ENCODE results near the gene TMA7.
A peak's percentile ranks its signal among the peaks of the same experiment; 100 is the strongest.
"Not testable (repeated sequence)": the region's sequence is repeated elsewhere in the genome, so short reads cannot be mapped to it uniquely, and the experiment has no call there.

Gene TMA7

GRCh38 chr3:48470286-48470685 lies 30.2 kb downstream of the TMA7 start:
- no peak for DNase-seq

DNA sequence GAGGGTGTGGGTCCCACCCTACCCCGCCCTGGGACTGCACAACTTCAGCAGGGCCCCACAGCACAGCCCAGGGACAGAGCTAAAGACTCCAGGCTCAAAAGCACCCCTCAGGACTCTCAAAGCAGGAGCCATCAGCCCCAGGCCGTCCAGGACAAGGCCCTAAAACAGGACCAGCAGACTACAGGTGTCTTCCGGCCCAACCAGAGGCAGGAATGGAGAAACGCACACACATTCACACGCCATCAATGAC lies 32.5 kb downstream of the TMA7 start:
- no peak for DNase-seq

GRCh38 chr3:48472923-48473616 lies 33.0 kb downstream of the TMA7 start:
- peak; percentile 96 for DNase-seq

DNA sequence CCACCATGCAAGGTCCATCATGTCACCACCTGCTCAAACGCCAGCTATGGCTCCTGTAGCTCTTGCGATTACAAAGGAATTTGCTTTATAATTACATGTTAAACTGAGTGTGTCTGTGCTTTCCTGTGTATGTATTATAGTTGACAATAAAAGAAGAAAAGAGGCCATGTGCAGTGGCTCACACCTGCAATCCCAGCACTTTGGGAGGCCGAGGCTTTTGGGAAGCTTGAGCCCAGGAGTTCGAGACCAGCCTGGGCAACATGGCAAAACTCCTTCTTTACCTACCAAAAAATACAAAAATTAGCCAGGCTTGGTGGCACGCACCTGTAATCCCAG lies 33.5 kb downstream of the TMA7 start:
- no peak for DNase-seq

DNA sequence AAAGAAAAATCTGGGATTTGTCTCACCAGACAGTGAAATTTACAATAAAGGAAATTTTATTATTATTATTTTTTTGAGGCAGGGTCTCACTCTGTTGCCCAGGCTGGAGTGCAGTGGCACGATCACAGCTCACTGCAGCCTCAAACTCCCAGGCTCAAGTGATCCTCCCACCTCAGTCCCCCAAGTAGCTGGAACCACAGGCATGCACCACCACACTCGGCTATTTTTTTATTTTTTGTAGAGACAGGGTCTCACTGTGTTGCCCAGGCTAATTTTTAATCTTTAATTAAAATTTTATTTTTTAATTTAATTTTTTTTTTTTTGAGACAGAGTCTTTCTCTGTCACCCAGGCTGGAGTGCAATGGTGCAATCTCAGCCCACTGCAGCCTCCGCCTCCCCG lies 34.0 kb downstream of the TMA7 start:
- not testable (repeated sequence) for DNase-seq

DNA sequence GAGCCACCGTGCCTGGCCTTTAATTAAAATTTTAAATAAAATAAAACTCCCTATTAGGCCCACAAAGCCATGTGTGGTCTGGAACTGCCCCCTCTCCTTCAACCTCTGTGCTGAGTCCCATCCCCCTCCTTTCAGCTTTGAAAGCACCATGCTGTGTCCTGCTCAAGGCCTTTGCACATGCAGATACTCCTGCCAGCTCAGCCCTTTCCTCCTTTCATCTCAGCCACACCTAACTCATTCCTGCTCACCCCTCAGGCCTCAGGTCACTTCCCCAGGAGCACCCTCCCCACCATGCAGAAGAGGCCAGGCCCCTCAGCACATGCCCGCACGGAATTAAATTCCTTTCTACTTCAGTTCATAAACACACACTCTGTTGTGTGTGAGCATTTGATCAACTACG lies 34.6 kb downstream of the TMA7 start:
- DNase-seq = no peak

- no peak for DNase-seq
These were observed 35.1 kb downstream of the TMA7 start for GRCh38 chr3:48475188-48475587.

- no peak for DNase-seq
These were observed 36.5 kb downstream of the TMA7 start for GRCh38 chr3:48476426-48477053.

- DNase-seq = no peak
These were observed 38.0 kb downstream of the TMA7 start for GRCh38 chr3:48477959-48478520.

- peak; percentile 66 for DNase-seq
These were observed 38.8 kb downstream of the TMA7 start for GRCh38 chr3:48478626-48479555.

DNA sequence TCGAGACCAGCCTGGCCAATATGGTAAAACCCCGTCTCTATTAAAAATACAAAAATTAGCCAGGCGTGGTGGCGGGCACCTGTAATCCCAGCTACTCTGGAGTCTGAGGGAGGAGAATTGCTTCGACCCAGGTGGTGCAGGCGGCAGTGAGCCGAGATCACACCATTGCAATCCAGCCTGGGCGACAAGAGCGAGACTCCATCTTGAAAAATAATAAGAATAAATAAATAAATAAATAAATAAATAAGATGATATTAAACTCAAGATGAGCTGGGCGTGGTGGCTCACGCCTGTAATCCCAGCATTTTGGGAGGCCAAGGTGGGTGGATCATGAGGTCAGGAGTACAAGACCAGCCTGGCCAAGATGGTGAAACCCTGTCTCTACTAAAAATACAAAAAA lies 40.8 kb downstream of the TMA7 start:
- not testable (repeated sequence) for DNase-seq

DNA sequence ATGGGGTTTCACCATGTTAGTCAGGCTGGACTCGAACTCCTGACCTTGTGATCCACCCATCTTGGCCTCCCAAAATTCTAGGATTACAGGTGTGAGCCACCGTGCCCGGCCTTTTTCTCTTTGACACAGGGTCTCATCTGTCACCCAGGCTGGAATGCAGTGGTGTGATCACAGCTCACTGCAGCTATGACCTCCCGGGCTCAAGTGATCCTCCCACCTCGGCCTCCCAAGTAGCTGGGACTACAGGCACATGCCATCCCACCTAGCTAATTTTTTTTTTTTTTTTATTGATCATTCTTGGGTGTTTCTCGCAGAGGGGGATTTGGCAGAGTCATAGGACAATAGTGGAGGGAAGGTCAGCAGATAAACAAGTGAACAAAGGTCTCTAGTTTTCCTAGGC lies 42.8 kb downstream of the TMA7 start:
- DNase-seq = not testable (repeated sequence)

GRCh38 chr3:48486952-48487351 lies 46.9 kb downstream of the TMA7 start:
- no peak for DNase-seq

GRCh38 chr3:48492461-48493202 lies 52.6 kb downstream of the TMA7 start:
- DNase-seq = no peak

DNA sequence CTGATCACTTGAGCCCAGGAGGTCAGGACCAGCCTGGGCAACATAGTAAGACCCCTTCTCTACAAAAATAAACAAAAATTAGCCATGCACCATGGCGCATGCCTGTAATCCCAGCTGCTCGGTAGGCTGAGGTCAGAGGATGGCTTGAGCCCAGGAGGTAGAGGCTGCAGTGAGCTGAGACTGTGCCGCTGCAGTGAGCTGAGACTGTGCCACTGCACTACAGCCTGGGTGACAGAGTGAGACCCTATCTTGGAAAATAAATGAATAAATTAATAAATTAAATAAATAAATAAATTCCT lies 53.1 kb downstream of the TMA7 start:
- no peak for DNase-seq

Data from stimulated activated CD8-positive, alpha-beta memory T cell treated with anti-CD3 and anti-CD28 coated beads, Interleukin-4, amount 100 ng/mL, for 48 hours (primary cell).